Stimulated activated CD8-positive, alpha-beta memory T cell treated with anti-CD3 and anti-CD28 coated beads, Interleukin-15, amount 100 ng/mL, for 24 hours (primary cell): ENCODE data around the gene EFCAB5.
"Not testable (repeated sequence)": the region's sequence is repeated elsewhere in the genome, so short reads cannot be mapped to it uniquely, and the experiment has no call there.

Source experiments
- DNase-seq: peaks from one replicate; pipeline ENCODE4 v3.0.0-alpha.2; 2020; ENCODE audit warnings: low read depth

Gene EFCAB5

DNA sequence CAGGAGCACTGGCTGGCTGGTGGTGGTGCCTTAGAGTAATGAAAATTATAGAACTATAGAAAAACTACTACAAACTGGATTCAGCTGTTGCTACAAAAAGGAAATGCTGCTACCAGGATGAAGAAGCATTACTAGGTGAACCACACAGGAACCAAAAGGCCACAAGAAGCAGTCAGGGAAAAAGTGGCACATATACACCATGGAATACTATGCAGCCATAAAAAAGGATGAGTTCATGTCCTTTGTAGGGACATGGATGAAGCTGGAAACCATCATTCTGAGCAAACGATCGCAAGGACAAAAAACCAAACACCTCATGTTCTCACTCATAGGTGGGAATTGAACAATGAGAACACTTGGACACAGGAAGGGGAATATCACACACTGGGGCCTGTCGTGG is 5.5 kb upstream of the EFCAB5 start:
- not testable (repeated sequence) for DNase-seq

DNA sequence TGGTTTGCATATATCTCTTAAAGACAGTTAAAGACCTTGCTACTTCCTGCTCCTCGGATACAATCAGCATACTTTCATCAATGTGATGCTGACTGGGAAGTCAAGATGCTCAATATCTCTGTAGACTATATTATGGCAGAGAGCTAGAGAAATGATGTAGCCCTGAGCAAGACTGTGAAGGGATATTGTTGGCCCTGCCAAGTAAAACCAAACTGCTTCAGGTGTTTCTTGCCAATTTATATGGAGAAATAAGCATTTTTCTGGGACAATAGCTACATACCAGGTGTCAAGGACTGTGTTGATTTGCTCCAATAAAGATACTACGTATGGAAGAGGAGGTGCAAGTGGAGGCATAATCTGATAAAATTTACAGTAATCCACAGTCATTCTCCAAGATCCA is 4.7 kb upstream of the EFCAB5 start:
- no peak for DNase-seq

DNA sequence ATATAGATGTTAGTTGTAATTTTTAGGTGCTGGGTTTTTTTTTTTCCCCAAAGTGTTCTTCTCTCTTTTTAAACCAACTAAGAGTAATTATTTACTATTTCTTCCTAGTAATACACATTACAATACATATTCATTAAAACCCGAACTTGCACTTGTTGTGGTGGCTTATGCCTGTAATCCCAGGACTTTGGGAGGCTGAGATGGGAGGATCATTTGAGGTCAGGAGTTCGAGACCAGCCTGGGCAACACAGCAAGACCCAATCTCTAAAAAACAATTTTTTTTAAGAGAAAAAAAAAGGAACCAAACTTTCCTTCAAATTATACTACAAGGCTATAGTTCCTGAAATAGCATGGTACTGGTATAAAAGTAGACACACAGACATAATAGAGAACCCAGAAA is 3.8 kb downstream of the EFCAB5 start:
- no peak for DNase-seq

DNA sequence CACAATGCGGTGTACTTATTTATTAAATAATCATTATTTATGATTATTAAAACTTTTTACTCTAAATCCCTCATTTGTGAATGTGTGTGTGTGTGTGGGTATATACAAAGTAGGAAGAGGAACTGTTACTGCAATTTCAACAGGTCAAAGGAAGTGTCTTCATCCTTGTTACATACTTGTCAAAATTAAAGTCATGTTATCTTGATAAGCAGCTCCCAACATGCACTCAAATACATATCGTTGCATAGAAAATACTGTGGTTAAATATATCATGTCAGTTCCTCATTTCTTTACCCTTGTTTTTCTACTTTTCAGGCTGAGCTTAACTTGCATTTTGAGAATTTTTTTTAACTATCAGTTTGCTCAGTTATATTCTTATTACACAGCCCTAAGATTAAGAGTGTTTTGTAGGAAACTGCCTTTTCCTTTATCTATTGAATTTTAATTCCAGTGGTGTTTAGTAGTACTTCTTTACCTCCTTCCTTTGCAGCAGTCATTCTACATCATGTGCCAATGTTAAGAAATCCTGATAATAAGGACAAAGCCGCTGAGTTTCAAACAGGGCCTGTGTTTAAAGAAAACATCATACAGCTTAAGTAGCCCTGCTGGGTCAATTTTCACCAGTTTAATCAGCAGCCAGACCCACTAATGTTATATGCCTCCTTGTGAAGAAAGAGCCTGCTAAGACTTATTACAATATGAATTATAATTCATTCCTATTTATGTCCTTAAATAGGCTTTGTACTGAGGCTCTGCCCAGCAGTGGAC is 7.2 kb downstream of the EFCAB5 start:
- DNase-seq = no peak

DNA sequence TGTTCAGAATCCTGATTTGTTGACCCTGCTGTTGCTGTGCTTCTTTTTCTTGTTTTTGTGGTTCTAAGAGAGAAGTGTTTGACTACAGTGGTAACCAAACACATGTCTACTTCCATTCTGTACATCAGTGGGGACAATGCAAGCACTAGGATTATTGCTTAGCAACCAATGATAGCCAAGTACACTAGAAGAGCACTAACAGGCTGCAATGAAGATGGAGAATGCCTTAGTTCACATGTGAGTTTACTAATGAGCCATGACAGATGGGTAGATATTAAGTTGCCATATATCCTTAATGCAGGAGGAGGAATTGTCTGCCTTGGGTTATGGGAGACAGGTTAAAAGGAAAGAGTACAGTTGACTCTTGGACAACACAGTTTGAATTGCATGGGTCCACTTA is 8.3 kb downstream of the EFCAB5 start:
- DNase-seq = no peak

DNA sequence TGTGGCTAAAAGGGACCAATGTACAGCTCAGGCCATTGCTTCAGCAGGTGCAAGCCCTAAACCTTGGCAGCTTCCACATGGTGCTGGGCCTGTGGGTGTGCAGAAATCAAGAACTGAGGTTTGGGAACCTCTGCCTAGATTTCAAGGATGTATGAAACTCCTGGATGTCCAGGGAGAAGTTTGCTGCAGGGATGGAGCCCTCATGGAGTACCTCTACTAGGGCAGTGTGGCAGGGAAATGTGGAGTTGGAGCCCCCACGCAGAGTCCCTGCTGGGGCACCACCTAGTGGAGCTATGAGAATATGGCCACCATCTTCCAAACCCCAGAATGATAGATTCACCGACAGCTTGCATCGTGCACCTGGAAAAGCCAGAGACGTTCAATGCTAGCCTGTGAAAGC is 13.0 kb downstream of the EFCAB5 start:
- no peak for DNase-seq

DNA sequence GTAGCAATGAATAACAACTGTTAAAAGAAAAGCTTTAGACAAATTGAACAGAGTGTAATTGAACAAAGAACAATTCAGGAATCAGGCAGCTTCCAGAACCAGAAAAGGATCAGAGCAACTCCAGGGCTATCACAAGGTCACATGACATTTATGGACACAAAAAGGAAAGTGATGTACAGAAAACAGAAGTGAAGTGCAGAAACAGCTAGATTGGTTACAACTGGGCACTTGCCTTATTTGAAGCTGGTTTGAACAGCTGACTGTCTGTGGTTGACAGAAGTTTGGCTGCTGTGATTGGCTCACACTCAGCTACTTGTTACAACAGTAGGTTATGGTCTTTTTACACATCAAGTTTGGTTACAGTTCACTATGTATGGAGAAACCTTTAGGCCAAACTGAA is 14.8 kb downstream of the EFCAB5 start:
- no peak for DNase-seq

DNA sequence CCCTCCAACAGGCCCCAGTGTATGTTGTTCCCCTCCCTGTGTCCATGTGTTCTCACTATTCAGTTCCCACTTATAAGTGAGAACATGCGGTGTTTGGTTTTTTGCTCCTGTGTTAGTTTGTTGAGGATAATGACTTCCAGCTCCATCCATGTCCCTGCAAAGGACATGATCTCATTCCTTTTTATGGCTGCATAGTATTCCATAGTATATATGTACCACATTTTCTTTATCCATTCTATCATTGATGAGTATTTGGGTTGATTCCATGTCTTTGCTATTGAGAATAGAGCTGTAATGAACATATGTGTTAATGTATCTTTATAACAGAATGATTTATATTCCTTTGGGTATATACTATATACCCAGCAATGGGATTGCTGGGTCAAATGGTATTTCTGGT is 16.1 kb downstream of the EFCAB5 start:
- not testable (repeated sequence) for DNase-seq

DNA sequence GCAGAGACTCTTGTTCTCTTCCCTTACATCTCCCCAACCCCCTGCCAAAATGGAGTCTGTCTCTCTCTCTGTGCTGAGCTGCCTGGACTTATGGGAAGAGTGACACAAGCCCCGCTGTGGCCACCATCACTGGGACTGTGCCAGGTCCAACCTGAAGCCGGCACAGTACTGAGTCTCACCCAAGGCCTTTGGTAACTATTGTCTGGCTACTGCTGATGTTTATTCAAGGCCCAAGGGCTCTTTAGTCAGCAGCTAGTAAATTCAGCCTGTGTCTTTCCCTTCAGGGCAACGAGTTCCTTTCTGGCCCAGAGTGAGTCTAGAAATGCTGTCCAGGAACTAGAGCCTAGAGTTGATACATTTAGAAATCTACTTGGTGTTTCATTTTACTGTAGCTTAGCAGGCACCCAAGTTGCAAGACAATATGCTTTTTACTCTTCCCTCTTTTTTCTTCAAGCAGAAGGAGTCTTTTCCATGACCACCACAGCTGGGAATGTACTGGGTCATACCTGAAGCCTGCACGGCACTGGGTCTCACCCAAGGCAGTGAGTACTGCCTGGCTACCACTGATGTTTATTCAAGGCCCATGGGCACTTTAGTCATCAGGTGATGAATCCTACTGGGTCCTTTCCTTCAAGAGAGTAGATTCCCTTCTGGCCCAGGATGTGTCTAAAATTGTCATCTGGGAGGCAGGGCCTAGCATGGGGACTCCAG is 17.7 kb downstream of the EFCAB5 start:
- no peak for DNase-seq

DNA sequence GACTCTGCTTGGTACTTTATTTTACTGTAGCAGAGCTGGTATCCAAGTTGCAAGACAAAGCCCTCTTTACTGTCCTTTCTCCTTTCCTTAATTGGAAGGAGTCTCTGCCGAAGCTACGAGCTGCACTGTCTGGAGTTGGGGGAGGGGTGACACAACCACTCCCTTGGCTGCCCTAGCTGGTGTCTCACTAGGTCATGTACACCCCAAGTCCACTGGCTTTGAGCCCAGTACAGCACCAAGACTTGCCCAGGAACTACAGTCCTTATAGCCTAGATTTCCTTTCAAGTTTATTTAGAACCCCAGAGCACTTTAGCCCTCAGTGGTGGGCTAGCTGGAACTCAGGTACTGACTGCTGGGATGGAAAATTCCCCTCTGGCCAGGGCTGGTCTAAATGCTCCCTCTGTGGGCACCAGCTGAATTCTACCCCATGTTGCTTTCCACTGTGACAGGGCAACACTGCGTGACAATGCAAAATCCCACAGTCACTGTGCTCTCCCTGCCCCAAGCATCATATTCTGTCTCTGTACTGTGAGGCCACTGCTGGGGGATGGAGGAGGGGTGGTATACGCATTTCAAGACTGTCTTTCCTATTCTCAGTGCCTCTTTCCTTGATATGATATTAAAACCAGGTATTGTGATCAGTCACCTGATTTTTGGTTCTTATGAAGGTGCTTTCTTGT is 18.4 kb downstream of the EFCAB5 start:
- DNase-seq = no peak

DNA sequence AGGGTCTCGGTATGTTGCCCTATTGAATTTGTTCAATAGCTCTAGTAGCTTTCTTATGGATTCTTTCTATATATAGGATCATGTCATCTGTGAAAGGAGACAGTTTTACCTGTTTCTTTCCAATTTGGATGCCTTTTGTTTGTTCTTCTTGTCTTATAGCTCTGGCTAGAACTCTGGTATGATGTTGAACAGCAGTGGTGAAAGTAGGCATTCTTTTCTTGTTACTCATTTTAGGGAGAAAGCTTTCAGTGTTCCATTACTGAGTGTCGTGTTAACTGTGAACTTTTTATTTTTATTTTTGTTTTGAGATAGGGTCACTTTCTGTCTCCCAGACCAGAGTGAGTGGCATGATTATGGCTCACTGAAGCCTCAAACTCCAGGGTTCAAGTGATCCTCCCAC is 21.2 kb downstream of the EFCAB5 start:
- no peak for DNase-seq

DNA sequence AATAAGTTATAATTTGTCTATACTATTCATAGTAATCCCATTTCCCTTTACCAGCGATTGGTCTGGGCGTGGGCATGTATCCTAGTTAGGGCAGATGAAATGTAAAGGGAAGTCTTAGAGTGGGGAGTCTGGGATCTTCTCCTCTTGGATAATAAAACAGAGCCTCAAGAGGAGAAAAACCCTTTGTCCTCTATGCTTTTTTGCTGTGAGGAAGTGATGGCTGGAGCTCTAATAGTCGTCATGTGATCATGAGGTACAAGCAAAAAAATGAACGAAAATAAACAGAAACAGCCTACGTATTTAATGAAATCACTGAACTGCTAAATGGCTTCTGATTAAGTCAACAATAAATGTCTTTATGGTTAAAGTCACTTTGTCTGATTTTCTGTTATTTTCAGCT is 26.8 kb downstream of the EFCAB5 start:
- DNase-seq = no peak

DNA sequence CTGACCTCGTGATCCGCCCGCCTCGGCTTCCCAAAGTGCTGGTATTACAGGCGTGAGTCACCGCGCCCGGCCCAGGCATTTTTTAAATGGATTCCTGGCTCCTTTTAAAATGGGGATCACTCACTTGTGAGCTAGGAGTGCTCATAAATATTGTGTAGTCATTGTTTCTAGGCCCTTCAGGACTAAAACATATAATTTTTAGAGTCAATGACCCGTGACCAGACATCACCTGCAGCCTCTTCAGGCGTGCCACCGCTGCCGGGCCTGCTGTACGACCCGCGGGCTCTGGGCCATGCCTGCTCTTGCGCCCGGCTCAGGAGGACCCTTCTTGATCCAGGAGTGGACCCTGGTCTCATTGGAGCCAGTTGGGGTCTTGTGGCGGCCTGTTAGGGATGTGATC is 30.8 kb downstream of the EFCAB5 start:
- DNase-seq = no peak

DNA sequence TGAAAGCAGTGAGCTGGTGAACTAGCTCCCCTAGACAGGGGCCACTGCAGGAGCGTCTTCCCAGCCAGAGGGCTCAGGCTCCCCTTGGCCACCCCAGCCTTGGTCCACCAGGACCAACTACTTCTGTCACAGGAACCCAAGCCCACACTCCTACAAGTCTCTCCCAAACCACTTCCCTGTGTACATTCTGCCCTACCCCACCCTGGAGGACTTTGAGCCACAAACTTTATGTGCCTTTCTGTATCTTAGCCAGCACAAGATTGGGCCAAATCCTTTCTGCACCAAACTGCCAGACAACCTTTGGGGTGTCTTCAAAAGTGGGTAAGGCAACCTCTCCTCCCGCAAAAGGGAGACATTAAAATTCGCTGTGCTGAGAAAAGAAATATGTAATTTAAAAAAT is 31.6 kb downstream of the EFCAB5 start:
- no peak for DNase-seq

DNA sequence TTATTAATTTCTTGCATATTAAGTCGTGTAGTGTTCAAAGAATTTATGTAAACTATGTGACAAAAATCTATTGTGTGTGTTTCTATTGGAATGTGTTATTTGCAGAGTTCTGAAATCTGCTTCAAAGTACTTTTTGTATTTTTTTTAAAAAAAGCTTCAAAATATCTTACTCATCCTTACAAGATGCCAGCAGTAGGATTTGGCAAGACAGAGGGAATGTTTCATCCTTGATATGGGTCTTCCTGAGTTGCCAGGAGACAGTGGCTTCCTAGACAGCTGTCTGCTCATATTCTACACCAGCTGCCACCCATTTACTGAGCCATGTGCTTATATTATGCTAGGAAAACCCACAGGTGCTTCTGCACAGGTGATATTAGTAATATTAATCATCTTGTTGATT is 36.4 kb downstream of the EFCAB5 start:
- DNase-seq = no peak

DNA sequence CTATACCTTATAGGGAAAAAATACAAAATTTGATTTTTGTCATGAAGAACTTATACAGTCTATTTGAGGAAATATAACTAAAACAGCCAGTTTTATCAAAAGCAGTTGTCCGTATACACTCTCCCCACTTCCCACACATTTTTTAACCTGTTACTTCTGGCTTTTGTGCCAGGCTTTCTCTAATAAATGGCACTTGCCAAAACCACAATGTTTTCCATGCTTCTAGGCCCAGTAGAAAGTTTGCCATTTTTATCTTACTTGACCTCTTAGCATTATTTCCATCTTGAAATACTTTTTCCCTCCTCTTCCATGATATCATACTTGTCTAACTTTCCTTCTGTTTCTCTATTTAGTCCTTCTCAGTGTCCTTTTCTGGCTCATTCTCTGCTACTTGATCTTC is 38.8 kb downstream of the EFCAB5 start:
- no peak for DNase-seq

DNA sequence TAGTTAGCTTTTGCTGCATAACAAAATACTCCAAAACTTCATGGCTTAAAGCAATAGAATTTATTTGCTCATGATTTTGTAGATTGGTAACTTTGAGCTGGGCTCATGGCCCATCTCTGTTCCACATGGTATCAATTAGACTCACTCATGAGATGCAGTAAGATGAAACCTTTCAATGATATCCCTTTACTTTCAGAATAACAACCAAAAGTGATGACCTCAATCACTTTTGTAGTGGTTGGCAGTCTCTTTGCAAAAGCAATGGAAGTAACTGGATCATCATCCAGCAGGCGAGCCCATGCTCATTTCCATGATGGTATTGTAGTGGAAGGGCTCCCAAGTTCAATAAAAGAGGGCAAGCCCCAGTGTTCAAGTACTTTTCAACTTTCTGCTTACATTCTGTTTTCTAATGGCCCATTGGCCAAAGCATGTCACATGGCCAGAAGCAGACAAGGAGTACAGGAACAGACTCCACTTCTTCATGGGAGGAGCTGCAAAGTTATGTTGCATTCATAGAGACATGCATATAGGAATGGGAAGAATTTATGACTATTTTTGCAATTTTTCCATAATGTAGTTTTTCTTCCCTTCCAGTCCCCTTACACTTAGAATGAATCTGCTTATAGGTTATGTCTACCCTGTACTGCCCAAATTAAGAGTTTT is 41.7 kb downstream of the EFCAB5 start:
- DNase-seq = no peak

DNA sequence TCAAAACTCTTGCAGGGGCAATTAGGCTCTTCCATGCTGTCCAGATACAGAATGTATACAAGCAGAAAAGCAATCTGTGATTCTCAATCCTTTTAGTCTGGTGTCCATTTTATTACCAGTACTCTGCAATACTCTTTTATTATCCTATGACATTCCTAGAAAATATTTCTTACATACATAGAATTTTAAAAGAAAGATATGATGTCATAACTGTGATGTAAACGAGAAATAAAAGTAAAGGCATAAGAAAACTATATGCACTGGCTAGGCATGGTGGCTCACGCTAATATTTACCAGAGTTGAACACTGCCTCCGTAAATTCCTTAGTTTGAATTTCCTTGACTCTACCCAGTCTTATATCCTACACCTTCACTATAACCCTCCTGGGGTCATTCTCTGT is 55.0 kb downstream of the EFCAB5 start:
- no peak for DNase-seq

DNA sequence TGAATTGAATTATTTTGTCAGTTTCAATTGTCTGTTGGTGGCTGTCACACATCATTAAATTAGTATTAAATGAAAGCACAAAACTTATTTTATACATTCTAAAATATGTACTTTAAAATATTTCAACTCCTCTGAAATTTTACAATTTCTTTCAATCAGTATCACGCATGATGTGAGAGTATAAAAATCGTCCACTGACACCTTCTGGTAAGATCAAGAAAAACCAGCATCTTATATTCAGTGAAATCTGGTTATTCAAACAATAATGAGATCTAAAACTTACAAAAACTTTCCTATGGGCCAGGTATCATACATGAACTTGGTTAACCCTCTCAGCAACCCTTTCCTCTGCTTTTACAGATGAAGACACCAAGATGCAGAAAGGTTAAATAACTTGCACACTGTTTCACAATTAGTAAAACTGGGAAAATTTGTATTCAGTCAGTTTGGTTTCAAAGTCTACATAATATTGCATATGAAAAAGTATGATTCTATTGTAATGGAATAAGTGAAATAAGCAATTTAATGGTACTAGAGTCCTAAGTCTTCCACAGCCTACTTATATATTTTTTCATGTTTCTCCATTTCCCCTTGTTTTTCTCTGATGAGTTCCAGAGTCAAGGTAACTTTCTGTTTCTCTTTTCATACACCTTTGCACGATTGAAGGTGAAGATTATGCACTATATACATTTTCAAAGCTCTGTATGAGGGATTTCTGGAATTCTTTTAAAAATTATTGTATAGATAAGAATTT is 58.7 kb downstream of the EFCAB5 start:
- no peak for DNase-seq

DNA sequence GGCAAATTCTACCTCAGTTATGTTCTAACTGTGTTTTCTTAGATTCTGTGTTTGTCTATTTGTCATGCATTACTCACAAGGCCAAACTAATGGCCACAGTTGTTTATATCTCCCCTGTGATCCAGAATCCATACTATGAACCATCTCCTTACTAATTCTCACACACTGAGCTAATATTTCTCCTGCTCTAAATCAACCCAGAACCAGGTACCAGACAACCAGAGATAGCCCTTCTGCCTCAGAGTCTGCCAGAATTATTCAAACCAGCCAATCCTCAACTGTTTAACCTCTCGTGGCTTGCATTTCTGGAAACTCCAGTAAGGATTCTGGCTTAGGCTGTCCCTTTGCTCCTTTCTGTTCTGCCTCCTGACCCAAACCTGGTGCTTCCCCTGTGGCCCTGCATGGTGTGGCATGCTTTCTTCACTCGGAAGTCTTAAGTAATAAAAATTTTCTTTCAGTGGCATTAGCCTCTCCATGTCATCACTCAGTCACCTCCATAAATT is 59.4 kb downstream of the EFCAB5 start:
- no peak for DNase-seq

DNA sequence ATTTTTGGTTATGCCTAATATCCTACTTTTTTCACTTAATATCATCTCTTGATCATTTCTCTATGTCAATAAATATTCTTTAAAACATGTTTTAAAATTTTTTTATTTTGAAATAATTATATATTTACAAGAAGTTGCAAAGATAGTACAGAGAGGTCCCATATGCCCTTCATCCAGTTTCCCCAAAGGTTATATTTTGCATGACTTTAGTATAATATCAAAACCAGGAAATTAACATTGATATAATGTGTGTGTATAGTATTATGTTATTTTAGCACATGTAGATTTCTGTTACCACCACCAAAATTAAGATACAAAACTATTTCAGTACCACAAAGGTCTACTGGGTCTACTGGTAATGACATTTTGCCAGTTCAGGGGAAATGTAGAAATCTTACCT is 60.7 kb downstream of the EFCAB5 start:
- DNase-seq = no peak
